ENCODE data around the gene DCN. TPM values are rescaled to one million over a fixed set of nuclear protein-coding genes. Genes with fewer than 3 reads are reported as not detected.

Gene DCN
- total RNA-seq, 2 experiments from 2014 or later, result not detected

- Histone ChIP-seq H3K36me3 (ENCODE audit: insufficient read depth, low read length) (no peaks in the 10 kb centered on the region), H3K4me3 (ENCODE audit: low read length) (no peak overlapping the region), H3K27ac (ENCODE audit: low read depth in 1 of 2, low read length in 2 of 2) (no peak overlapping the region), H3K4me1 (ENCODE audit: insufficient read depth, low read length) (no peaks in the 10 kb centered on the region), H3K9me3 (ENCODE audit: control insufficient read depth in 1 of 2, insufficient read depth in 1 of 2, low read length in 2 of 2) (no peaks in the 10 kb centered on the region), H3K27me3 (ENCODE audit: control insufficient read depth in 1 of 2, insufficient read depth in 2 of 2, low read length in 2 of 2) (no peaks in the 10 kb centered on the region)
- ChIA-PET POLR2A (no interaction called here), CTCF (no interaction called here)
- Mint-ChIP-seq H3K27me3 (no peaks in the 10 kb centered on the region), H3K4me3 (no peak overlapping the region), H3K9me3 (no peaks in the 10 kb centered on the region), H3K27ac (no peak overlapping the region), H3K4me1 (ENCODE audit: low read depth) (no peaks in the 10 kb centered on the region), H3K36me3 (ENCODE audit: low read depth) (no peaks in the 10 kb centered on the region)
- ATAC-seq (ENCODE audit: poor library complexity), result no peak
- no peak for DNase-seq
- intact Hi-C loops (cut with DNase I, micrococcal nuclease), result no loop called here
- TF ChIP-seq CTCF (IDR thresholded peaks at IDR 0.05), result no peak
Measured at GRCh38 chr12:91129662-91130362, 52.8 kb downstream of the DCN start.

GRCh38 chr12:91127751-91128150 is 54.9 kb downstream of the DCN start:
- H3K27ac ChIP-seq (ENCODE audit: low read depth in 1 of 2, low read length in 2 of 2), result no peak overlapping the region

GRCh38 chr12:91127306-91127705 is 55.3 kb downstream of the DCN start:
- no peak for TF ChIP-seq CTCF (IDR thresholded peaks at IDR 0.05)
- Histone ChIP-seq H3K27ac (ENCODE audit: low read depth in 1 of 2, low read length in 2 of 2) (no peak overlapping the region), H3K27me3 (ENCODE audit: control insufficient read depth in 1 of 2, insufficient read depth in 2 of 2, low read length in 2 of 2) (no peaks in the 10 kb centered on the region), H3K36me3 (ENCODE audit: insufficient read depth, low read length) (no peaks in the 10 kb centered on the region), H3K4me3 (ENCODE audit: low read length) (no peak overlapping the region), H3K4me1 (ENCODE audit: insufficient read depth, low read length) (no peaks in the 10 kb centered on the region), H3K9me3 (ENCODE audit: control insufficient read depth in 1 of 2, insufficient read depth in 1 of 2, low read length in 2 of 2) (no peaks in the 10 kb centered on the region)
- Mint-ChIP-seq H3K27me3 (no peaks in the 10 kb centered on the region), H3K27ac (no peak overlapping the region), H3K9me3 (no peaks in the 10 kb centered on the region), H3K4me3 (no peak overlapping the region), H3K4me1 (ENCODE audit: low read depth) (no peaks in the 10 kb centered on the region), H3K36me3 (ENCODE audit: low read depth) (no peaks in the 10 kb centered on the region)
- DNase-seq (no peak), ATAC-seq (ENCODE audit: poor library complexity) (no peak)
- CTCF ChIA-PET, result no interaction called here
- intact Hi-C loops (cut with DNase I, micrococcal nuclease), result no loop called here
- POLR2A ChIA-PET, result no interaction called here

More at GRCh38 chr12:91127751-91128150, 54.9 kb downstream of the DCN start:
- H3K4me3 Mint-ChIP-seq, result no peak overlapping the region
- H3K4me1 ChIP-seq (ENCODE audit: insufficient read depth, low read length), result no peaks in the 10 kb centered on the region
- DNase-seq (no peak), ATAC-seq (ENCODE audit: poor library complexity) (no peak)
- H3K27me3 ChIP-seq (ENCODE audit: control insufficient read depth in 1 of 2, insufficient read depth in 2 of 2, low read length in 2 of 2), result no peaks in the 10 kb centered on the region
- ChIA-PET POLR2A (no interaction called here), CTCF (no interaction called here)
- H3K36me3 Mint-ChIP-seq (ENCODE audit: low read depth), result no peaks in the 10 kb centered on the region
- H3K27me3 Mint-ChIP-seq, result no peaks in the 10 kb centered on the region
- no peak overlapping the region for H3K27ac Mint-ChIP-seq
- no peaks in the 10 kb centered on the region for H3K36me3 ChIP-seq (ENCODE audit: insufficient read depth, low read length)
- no peaks in the 10 kb centered on the region for H3K9me3 Mint-ChIP-seq
- no peak for TF ChIP-seq CTCF (IDR thresholded peaks at IDR 0.05)
- H3K9me3 ChIP-seq (ENCODE audit: control insufficient read depth in 1 of 2, insufficient read depth in 1 of 2, low read length in 2 of 2), result no peaks in the 10 kb centered on the region
- intact Hi-C loops (cut with DNase I, micrococcal nuclease), result no loop called here
- no peak overlapping the region for H3K4me3 ChIP-seq (ENCODE audit: low read length)
- no peaks in the 10 kb centered on the region for H3K4me1 Mint-ChIP-seq (ENCODE audit: low read depth)
